H1 (cell line): Measurements from ENCODE around the gene GRM5. TPM values are rescaled to one million over a fixed set of nuclear protein-coding genes. Genes with fewer than 3 reads are reported as not detected.

Source experiments
- CTCF ChIA-PET: fragments of 300-600 bp; sonication (Branson Sonifier 250); formaldehyde crosslinking; loops from one replicate; lab custom pipeline; 2021; ENCODE audit not compliant: partially characterized antibody; lab: Charles Lee
- POLR2A ChIA-PET: fragments of 300-600 bp; sonication (Branson Sonifier 250); formaldehyde crosslinking; loops from one replicate; lab custom pipeline; 2021; ENCODE audit warnings: inconsistent platforms; ENCODE audit not compliant: partially characterized antibody; lab: Charles Lee
- DNase-seq, 2 experiments: peaks; one replicate each; pipeline versions ENCODE4 v3.0.0 to v3.0.0-alpha.2; 2010 to 2022; ENCODE audit warnings: low spot score in 2 of 2, low read depth in 1 of 2, mixed read lengths in 1 of 2
- FAIRE-seq: peaks from 2 replicates; lab custom pipeline; 2011; peaks lifted over from hg19 to GRCh38; lab: Jason Lieb, UNC
- H2AFZ ChIP-seq: 2 replicates; pipeline ENCODE4 v1.8.1; 2012; ENCODE audit warnings: low read length, inconsistent platforms
- H2AK5ac ChIP-seq: 2 replicates; pipeline ENCODE4 v1.6.1; 2013; ENCODE audit warnings: low read depth, low read length
- H2BK120ac ChIP-seq: replicated peaks from 2 replicates; pipeline ENCODE3; 2013; ENCODE audit warnings: low read depth, low read length, inconsistent platforms
- H2BK12ac ChIP-seq: 2 replicates; pipeline ENCODE4 v1.6.1; 2013; ENCODE audit warnings: low read depth, low read length
- H2BK15ac ChIP-seq: 2 replicates; pipeline ENCODE4 v1.6.1; 2013; ENCODE audit warnings: low read length
- H2BK20ac ChIP-seq: 2 replicates; pipeline ENCODE4 v1.6.1; 2013; ENCODE audit warnings: low read length
- H2BK5ac ChIP-seq: 2 replicates; pipeline ENCODE4 v1.6.1; 2013; ENCODE audit warnings: low read depth, low read length
- H3K14ac ChIP-seq: 2 replicates; pipeline ENCODE4 v1.6.1; 2013; ENCODE audit warnings: inconsistent platforms; ENCODE audit not compliant: insufficient read length
- H3K18ac ChIP-seq: 2 replicates; pipeline ENCODE4 v1.6.1; 2013; ENCODE audit warnings: low read length; ENCODE audit errors: extremely low read depth
- H3K23ac ChIP-seq: 2 replicates; pipeline ENCODE4 v1.6.1; 2013; ENCODE audit warnings: inconsistent platforms; ENCODE audit not compliant: insufficient read length
- H3K23me2 ChIP-seq: 2 replicates; pipeline ENCODE4 v1.6.1; 2013; ENCODE audit warnings: low read depth, low read length
- H3K27ac ChIP-seq: 2 replicates; pipeline ENCODE4 v1.6.1; 2011; ENCODE audit warnings: low read depth, low read length, inconsistent platforms
- H3K27me3 ChIP-seq, 4 experiments: replicated peaks in 1 of 4; 1 replicate in 1 of 4; 2 replicates in 3 of 4; pipeline versions ENCODE4 v1.6.1 to v1.8.1; 2011 to 2013; ENCODE audit warnings: low read length in 3 of 4, mild to moderate bottlenecking in 3 of 4, inconsistent platforms in 2 of 4, mixed read lengths in 2 of 4, moderate library complexity in 1 of 4; ENCODE audit not compliant: control insufficient read depth in 3 of 4, insufficient read depth in 3 of 4; ENCODE audit errors: extremely low read depth in 1 of 4
- H3K36me3 ChIP-seq, 4 experiments: 2 replicates each; pipeline versions ENCODE4 v1.6.1 to v1.8.1; 2011 to 2013; ENCODE audit warnings: mild to moderate bottlenecking in 4 of 4, low read length in 3 of 4, moderate library complexity in 2 of 4, control low read depth in 1 of 4, inconsistent platforms in 1 of 4; ENCODE audit not compliant: insufficient read depth in 4 of 4, control insufficient read depth in 2 of 4
- H3K4ac ChIP-seq: replicated peaks from 2 replicates; pipeline ENCODE3; 2013; ENCODE audit warnings: low read length, low read depth, mixed read lengths, inconsistent platforms; ENCODE audit not compliant: insufficient read length
- H3K4me1 ChIP-seq, 4 experiments: replicated peaks in 1 of 4; 1 replicate in 1 of 4; 2 replicates in 3 of 4; pipeline versions ENCODE4 v1.6.1 to v1.8.1; 2011 to 2013; ENCODE audit warnings: low read length in 3 of 4, inconsistent platforms in 2 of 4, mixed read lengths in 1 of 4; ENCODE audit not compliant: insufficient read depth in 4 of 4, control insufficient read depth in 3 of 4
- H3K4me2 ChIP-seq, 2 experiments: 2 replicates each; pipeline versions ENCODE4 v1.6.1 to v1.8.1; 2011 to 2013; ENCODE audit warnings: low read depth in 2 of 2, low read length in 2 of 2, control low read depth in 1 of 2, inconsistent platforms in 1 of 2, mild to moderate bottlenecking in 1 of 2; ENCODE audit not compliant: insufficient read depth in 1 of 2
- H3K4me3 ChIP-seq, 4 experiments: fragments of 200-600, 300-600 bp in 1 of 4; sonication (generic), shearing (Covaris generic), sonication (Bioruptor Twin) in 1 of 4; 2 replicates each; pipeline versions ENCODE4 v1.5.1 to v1.8.1; 2011 to 2016; ENCODE audit warnings: low read length in 4 of 4, low read depth in 3 of 4, control low read depth in 2 of 4, inconsistent platforms in 2 of 4, mild to moderate bottlenecking in 2 of 4, mixed read lengths in 1 of 4, moderate library complexity in 1 of 4; ENCODE audit not compliant: insufficient read depth in 2 of 4; ENCODE audit errors: extremely low read depth in 1 of 4
- H3K56ac ChIP-seq: replicated peaks from 2 replicates; pipeline ENCODE3; 2013; ENCODE audit warnings: low read depth, mild to moderate bottlenecking, mixed read lengths, low read length, inconsistent platforms; ENCODE audit not compliant: insufficient read length
- H3K79me1 ChIP-seq: 2 replicates; pipeline ENCODE4 v1.6.1; 2013; ENCODE audit warnings: low read depth, low read length, control low read depth
- H3K79me2 ChIP-seq, 2 experiments: 2 replicates each; pipeline versions ENCODE4 v1.6.1 to v1.8.1; 2012 to 2013; ENCODE audit warnings: low read length in 2 of 2, mild to moderate bottlenecking in 2 of 2, inconsistent platforms in 1 of 2; ENCODE audit not compliant: insufficient read depth in 2 of 2, control insufficient read depth in 1 of 2
- H3K9ac ChIP-seq, 4 experiments: replicated peaks in 1 of 4; 1 replicate in 1 of 4; 2 replicates in 3 of 4; pipeline versions ENCODE4 v1.6.1 to v1.8.1; 2011 to 2013; ENCODE audit warnings: low read depth in 3 of 4, low read length in 3 of 4, control low read depth in 2 of 4, mild to moderate bottlenecking in 2 of 4, moderate library complexity in 2 of 4, inconsistent platforms in 1 of 4; ENCODE audit errors: extremely low read depth in 1 of 4
- H3K9me3 ChIP-seq, 2 experiments: 2 replicates each; pipeline versions ENCODE4 v1.6.1 to v1.8.1; 2012 to 2013; ENCODE audit warnings: mild to moderate bottlenecking in 2 of 2, moderate library complexity in 2 of 2, control low read depth in 1 of 2, inconsistent platforms in 1 of 2, low read depth in 1 of 2, low read length in 1 of 2, mixed read lengths in 1 of 2; ENCODE audit not compliant: insufficient read depth in 2 of 2
- H4K20me1 ChIP-seq, 2 experiments: replicated peaks in 1 of 2; 2 replicates each; pipeline versions ENCODE3 to v1.8.1; 2011 to 2013; ENCODE audit warnings: inconsistent platforms in 2 of 2, low read length in 2 of 2, mild to moderate bottlenecking in 1 of 2; ENCODE audit not compliant: insufficient read depth in 2 of 2, control insufficient read depth in 1 of 2
- H4K5ac ChIP-seq: 2 replicates; pipeline ENCODE4 v1.6.1; 2013; ENCODE audit warnings: low read length, low read depth, mixed read lengths, inconsistent platforms; ENCODE audit not compliant: insufficient read length
- H4K8ac ChIP-seq: 2 replicates; pipeline ENCODE4 v1.8.0; 2013; ENCODE audit warnings: mild to moderate bottlenecking, moderate library complexity, low read length, inconsistent platforms; ENCODE audit not compliant: insufficient read depth; ENCODE audit errors: extremely low read depth
- H4K91ac ChIP-seq: replicated peaks from 2 replicates; pipeline ENCODE3; 2013; ENCODE audit warnings: low read length, mixed read lengths, inconsistent platforms; ENCODE audit not compliant: insufficient read length
- WGBS, 2 experiments: shearing (Covaris generic) in 1 of 2; methylation state at CpG; one replicate each; pipeline versions ENCODE4 v1.1.6 to v1.1.7; 2013 to 2015; ENCODE audit warnings: low lambda C conversion rate in 2 of 2, mixed read lengths in 2 of 2, inconsistent platforms in 1 of 2, low coverage in 1 of 2, missing lambda C conversion rate in 1 of 2; ENCODE audit not compliant: insufficient replicate concordance in 2 of 2, insufficient coverage in 1 of 2, insufficient read length in 1 of 2; ENCODE audit errors: extremely low coverage in 1 of 2, missing lambda C conversion rate in 1 of 2; 5-methylcytosine and 5-hydroxymethylcytosine counted together
- polyA plus RNA-seq, 7 experiments: library from polyadenylated mRNA; depleted of rRNA in 3 of 7; stranded (reverse) in 5 of 7; unstranded in 2 of 7; fragments of >200 nt in 5 of 7; fragments of 200-250 nt in 2 of 7; gene quantifications; 1 replicate in 5 of 7; 2 replicates in 1 of 7; 4 replicates in 1 of 7; pipeline versions ENCODE4 v1.2.1 to v1.2.3, GENCODE V29; 2011 to 2013; ENCODE audit warnings: missing spikeins in 2 of 7, mixed read lengths in 2 of 7
- total RNA-seq: library from RNA; stranded (reverse); fragmentation: NEBNext Ultra II Directional; extraction: Animal tissue kit (Norgen Biotek cat#: 25700); gene quantifications from 2 replicates; pipeline ENCODE4 v1.2.1, GENCODE V29; 2021
- TF ChIP-seq, protein P1 (sequence below): fragments of 300-600 bp; sonication (generic); IDR thresholded peaks from 2 replicates; pipeline ENCODE4 v1.7.1; 2012; ENCODE audit warnings: low read length, moderate library complexity, mild to moderate bottlenecking, inconsistent platforms; ENCODE audit not compliant: insufficient replicate concordance

GRM5 gene
- total and polyA plus RNA-seq, 2 of the 8 experiments (the other 6 are each of a cell fraction or from before 2014, with no cell fraction given), result 0.15 to 0.43 TPM

DNA sequence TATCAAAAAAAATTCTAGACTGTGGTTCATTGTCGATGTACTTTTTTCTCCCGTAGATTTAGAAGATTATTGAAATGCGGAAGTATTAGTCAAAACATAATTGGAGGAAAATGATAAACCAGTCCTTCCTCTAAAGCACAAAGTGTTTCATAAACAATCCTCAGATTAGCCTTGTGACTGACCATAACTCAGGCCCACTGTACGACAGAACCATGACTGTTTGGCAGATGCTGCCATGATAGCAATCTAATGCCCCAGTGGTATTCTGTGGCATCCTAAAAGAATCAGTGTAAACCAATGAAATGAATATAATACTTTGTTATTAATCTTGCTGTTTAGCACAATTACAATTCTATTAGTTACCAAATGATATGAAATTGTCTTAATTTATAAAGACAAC, 601.3 kb downstream of the GRM5 start:
- Histone ChIP-seq H3K27me3 (no peaks in the 10 kb centered on the region), H3K18ac (no peak overlapping the region), H3K23me2 (no peaks in the 10 kb centered on the region), H2BK120ac (no peak overlapping the region), H3K9me3 (peaks cover 7 to 11% of the 10 kb centered on the region in 2 experiments), H2BK15ac (no peak overlapping the region), H3K27ac (no peak overlapping the region), H3K23ac (no peak overlapping the region), H3K36me3 (no peaks in the 10 kb centered on the region), H2BK12ac (no peak overlapping the region), H4K91ac (no peak overlapping the region), H2AFZ (no peak overlapping the region), H4K20me1 (no peaks in the 10 kb centered on the region), H4K8ac (no peak overlapping the region), H4K5ac (no peak overlapping the region), H3K9ac (no peak overlapping the region), H3K4ac (no peak overlapping the region), H3K56ac (no peak overlapping the region), H3K4me1 (no peaks in the 10 kb centered on the region), H2BK20ac (no peak overlapping the region), H3K4me3 (no peak overlapping the region), H2AK5ac (no peak overlapping the region), H3K79me2 (no peaks in the 10 kb centered on the region), H3K14ac (no peak overlapping the region), H3K79me1 (no peaks in the 10 kb centered on the region), H2BK5ac (no peak overlapping the region), H3K4me2 (no peak overlapping the region)
- ChIA-PET POLR2A (no interaction called here), CTCF (no interaction called here)
- 96% methylated on average over 4 of the region's 4 CpGs; no CpG with 5 or more reads in 1 of the 2 experiments for WGBS, 2 experiments
- DNase-seq (no peak), FAIRE-seq (no peak)
- TF ChIP-seq, protein P1, sequence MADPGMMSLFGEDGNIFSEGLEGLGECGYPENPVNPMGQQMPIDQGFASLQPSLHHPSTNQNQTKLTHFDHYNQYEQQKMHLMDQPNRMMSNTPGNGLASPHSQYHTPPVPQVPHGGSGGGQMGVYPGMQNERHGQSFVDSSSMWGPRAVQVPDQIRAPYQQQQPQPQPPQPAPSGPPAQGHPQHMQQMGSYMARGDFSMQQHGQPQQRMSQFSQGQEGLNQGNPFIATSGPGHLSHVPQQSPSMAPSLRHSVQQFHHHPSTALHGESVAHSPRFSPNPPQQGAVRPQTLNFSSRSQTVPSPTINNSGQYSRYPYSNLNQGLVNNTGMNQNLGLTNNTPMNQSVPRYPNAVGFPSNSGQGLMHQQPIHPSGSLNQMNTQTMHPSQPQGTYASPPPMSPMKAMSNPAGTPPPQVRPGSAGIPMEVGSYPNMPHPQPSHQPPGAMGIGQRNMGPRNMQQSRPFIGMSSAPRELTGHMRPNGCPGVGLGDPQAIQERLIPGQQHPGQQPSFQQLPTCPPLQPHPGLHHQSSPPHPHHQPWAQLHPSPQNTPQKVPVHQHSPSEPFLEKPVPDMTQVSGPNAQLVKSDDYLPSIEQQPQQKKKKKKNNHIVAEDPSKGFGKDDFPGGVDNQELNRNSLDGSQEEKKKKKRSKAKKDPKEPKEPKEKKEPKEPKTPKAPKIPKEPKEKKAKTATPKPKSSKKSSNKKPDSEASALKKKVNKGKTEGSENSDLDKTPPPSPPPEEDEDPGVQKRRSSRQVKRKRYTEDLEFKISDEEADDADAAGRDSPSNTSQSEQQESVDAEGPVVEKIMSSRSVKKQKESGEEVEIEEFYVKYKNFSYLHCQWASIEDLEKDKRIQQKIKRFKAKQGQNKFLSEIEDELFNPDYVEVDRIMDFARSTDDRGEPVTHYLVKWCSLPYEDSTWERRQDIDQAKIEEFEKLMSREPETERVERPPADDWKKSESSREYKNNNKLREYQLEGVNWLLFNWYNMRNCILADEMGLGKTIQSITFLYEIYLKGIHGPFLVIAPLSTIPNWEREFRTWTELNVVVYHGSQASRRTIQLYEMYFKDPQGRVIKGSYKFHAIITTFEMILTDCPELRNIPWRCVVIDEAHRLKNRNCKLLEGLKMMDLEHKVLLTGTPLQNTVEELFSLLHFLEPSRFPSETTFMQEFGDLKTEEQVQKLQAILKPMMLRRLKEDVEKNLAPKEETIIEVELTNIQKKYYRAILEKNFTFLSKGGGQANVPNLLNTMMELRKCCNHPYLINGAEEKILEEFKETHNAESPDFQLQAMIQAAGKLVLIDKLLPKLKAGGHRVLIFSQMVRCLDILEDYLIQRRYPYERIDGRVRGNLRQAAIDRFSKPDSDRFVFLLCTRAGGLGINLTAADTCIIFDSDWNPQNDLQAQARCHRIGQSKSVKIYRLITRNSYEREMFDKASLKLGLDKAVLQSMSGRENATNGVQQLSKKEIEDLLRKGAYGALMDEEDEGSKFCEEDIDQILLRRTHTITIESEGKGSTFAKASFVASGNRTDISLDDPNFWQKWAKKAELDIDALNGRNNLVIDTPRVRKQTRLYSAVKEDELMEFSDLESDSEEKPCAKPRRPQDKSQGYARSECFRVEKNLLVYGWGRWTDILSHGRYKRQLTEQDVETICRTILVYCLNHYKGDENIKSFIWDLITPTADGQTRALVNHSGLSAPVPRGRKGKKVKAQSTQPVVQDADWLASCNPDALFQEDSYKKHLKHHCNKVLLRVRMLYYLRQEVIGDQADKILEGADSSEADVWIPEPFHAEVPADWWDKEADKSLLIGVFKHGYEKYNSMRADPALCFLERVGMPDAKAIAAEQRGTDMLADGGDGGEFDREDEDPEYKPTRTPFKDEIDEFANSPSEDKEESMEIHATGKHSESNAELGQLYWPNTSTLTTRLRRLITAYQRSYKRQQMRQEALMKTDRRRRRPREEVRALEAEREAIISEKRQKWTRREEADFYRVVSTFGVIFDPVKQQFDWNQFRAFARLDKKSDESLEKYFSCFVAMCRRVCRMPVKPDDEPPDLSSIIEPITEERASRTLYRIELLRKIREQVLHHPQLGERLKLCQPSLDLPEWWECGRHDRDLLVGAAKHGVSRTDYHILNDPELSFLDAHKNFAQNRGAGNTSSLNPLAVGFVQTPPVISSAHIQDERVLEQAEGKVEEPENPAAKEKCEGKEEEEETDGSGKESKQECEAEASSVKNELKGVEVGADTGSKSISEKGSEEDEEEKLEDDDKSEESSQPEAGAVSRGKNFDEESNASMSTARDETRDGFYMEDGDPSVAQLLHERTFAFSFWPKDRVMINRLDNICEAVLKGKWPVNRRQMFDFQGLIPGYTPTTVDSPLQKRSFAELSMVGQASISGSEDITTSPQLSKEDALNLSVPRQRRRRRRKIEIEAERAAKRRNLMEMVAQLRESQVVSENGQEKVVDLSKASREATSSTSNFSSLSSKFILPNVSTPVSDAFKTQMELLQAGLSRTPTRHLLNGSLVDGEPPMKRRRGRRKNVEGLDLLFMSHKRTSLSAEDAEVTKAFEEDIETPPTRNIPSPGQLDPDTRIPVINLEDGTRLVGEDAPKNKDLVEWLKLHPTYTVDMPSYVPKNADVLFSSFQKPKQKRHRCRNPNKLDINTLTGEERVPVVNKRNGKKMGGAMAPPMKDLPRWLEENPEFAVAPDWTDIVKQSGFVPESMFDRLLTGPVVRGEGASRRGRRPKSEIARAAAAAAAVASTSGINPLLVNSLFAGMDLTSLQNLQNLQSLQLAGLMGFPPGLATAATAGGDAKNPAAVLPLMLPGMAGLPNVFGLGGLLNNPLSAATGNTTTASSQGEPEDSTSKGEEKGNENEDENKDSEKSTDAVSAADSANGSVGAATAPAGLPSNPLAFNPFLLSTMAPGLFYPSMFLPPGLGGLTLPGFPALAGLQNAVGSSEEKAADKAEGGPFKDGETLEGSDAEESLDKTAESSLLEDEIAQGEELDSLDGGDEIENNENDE, result no peak
